Hypothalamus (tissue), 51 donors: ENCODE measurements around the gene NRCAM.

Experiments used
- DNase-seq, 51 donors: peaks; one replicate each; lab custom pipeline; 2025; lab: John Stamatoyannopoulos, UW

The NRCAM gene

GRCh38 chr7:108181073-108181985 is 274.9 kb downstream of the NRCAM start:
- peak in 2 of 51 donors; percentile 2 to 39 for DNase-seq

GRCh38 chr7:108178398-108178797 is 277.8 kb downstream of the NRCAM start:
- peak in 3 of 51 donors; percentile 2 to 19 (median 6) for DNase-seq

GRCh38 chr7:108171164-108171563 is 285.1 kb downstream of the NRCAM start:
- no peak for DNase-seq

GRCh38 chr7:108170251-108170650 is 286.0 kb downstream of the NRCAM start:
- no peak for DNase-seq

GRCh38 chr7:108167460-108167859 is 288.8 kb downstream of the NRCAM start:
- no peak for DNase-seq

- DNase-seq: no peak
Measured at GRCh38 chr7:108166687-108167086, 289.5 kb downstream of the NRCAM start.

- no peak for DNase-seq
Measured at GRCh38 chr7:108165723-108166122, 290.5 kb downstream of the NRCAM start.

- no peak for DNase-seq
Measured at GRCh38 chr7:108164946-108165345, 291.3 kb downstream of the NRCAM start.

- no peak for DNase-seq
Measured at GRCh38 chr7:108164342-108164741, 291.9 kb downstream of the NRCAM start.

GRCh38 chr7:108158776-108159175 is 297.5 kb downstream of the NRCAM start:
- no peak for DNase-seq

GRCh38 chr7:108157606-108158335 is 298.5 kb downstream of the NRCAM start:
- no peak for DNase-seq

- DNase-seq: no peak
Measured at GRCh38 chr7:108156897-108157605, 299.2 kb downstream of the NRCAM start.

- DNase-seq: no peak
Measured at GRCh38 chr7:108152198-108152597, 304.0 kb downstream of the NRCAM start.

- no peak for DNase-seq
Measured at GRCh38 chr7:108149908-108150307, 306.3 kb downstream of the NRCAM start.

GRCh38 chr7:108149119-108149518 is 307.1 kb downstream of the NRCAM start:
- no peak for DNase-seq

GRCh38 chr7:108147031-108147563 is 309.1 kb downstream of the NRCAM start:
- DNase-seq: no peak

- peak in 38 of 51 donors; percentile 2 to 88 (median 25) for DNase-seq
Measured at GRCh38 chr7:108146070-108146842, 310.0 kb downstream of the NRCAM start.

- no peak for DNase-seq
Measured at GRCh38 chr7:108145401-108145800, 310.8 kb downstream of the NRCAM start.

GRCh38 chr7:108144931-108145330 is 311.3 kb downstream of the NRCAM start:
- DNase-seq: peak in 1 of 51 donors; percentile 12
